NT2/D1 (cell line): ENCODE results near the gene TRPM2.
A peak's percentile ranks its signal among the peaks of the same experiment; 100 is the strongest.

ENCODE experiments used
- DNase-seq: peaks from one replicate; pipeline ENCODE4 v3.0.0-alpha.2; 2011; ENCODE audit warnings: low read depth, low spot score
- H3K27me3 ChIP-seq: 2 replicates; pipeline ENCODE4 v1.6.0; 2011; ENCODE audit warnings: mild to moderate bottlenecking; ENCODE audit not compliant: insufficient read length, insufficient read depth
- H3K36me3 ChIP-seq: 2 replicates; pipeline ENCODE4 v1.6.1; 2011; ENCODE audit warnings: mild to moderate bottlenecking, low read length, mixed read lengths; ENCODE audit not compliant: insufficient read depth, insufficient read length
- H3K4me1 ChIP-seq: 2 replicates; pipeline ENCODE4 v1.5.1; 2011; ENCODE audit not compliant: insufficient read depth, insufficient read length
- H3K4me3 ChIP-seq: 2 replicates; pipeline ENCODE4 v1.5.1; 2011; ENCODE audit warnings: low read depth; ENCODE audit not compliant: insufficient read length
- H3K9ac ChIP-seq: 2 replicates; pipeline ENCODE4 v1.6.0; 2011; ENCODE audit warnings: low read depth; ENCODE audit not compliant: insufficient read length
- H3K9me3 ChIP-seq: 2 replicates; pipeline ENCODE4 v1.5.1; 2011; ENCODE audit warnings: mild to moderate bottlenecking, low read length; ENCODE audit not compliant: insufficient read depth
- SUZ12 ChIP-seq: IDR thresholded peaks from 2 replicates; pipeline ENCODE4 v1.6.1; 2011; ENCODE audit not compliant: insufficient read length, insufficient read depth; ENCODE audit errors: extremely low read depth
- YY1 ChIP-seq: IDR thresholded peaks from 2 replicates; pipeline ENCODE4 v1.6.1; 2011; ENCODE audit not compliant: insufficient read length, insufficient read depth
- ZNF274 ChIP-seq: IDR thresholded peaks from 2 replicates; pipeline ENCODE4 v1.6.1; 2011; ENCODE audit warnings: mild to moderate bottlenecking, low read depth, low read length

Gene TRPM2

DNA sequence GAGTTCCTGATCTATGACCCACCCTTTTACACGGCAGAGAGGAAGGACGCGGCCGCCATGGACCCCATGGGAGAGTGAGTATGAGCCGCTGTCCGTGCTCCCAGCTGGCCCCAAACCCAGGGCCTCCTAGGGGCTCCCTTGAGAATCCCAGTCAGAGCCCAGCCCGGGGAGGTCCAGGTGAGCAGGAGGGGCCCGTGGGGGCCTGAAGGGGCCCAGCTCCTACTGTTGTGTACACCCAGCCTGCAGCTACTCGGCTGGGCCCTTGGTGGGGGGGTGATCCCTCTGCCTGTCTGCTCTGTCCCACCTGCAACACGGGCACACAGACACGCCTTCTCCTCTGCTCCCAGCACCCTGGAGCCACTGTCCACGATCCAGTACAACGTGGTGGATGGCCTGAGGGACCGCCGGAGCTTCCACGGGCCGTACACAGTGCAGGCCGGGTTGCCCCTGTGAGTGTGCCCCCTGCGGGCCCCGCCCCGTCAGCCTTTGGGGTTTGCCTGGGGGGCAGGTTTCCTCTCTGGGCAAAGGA is 73.3 kb downstream of the TRPM2 start:
- no peaks in the 10 kb centered on the region for H3K36me3 ChIP-seq
- DNase-seq, result no peak
- peaks cover 16% of the 10 kb centered on the region for H3K4me1 ChIP-seq
- no peak overlapping the region for H3K4me3 ChIP-seq
- H3K9ac ChIP-seq, result no peak overlapping the region
- peaks cover 30% of the 10 kb centered on the region for H3K9me3 ChIP-seq
- TF ChIP-seq SUZ12 (no peak), YY1 (no peak), ZNF274 (no peak)
- no peaks in the 10 kb centered on the region for H3K27me3 ChIP-seq

DNA sequence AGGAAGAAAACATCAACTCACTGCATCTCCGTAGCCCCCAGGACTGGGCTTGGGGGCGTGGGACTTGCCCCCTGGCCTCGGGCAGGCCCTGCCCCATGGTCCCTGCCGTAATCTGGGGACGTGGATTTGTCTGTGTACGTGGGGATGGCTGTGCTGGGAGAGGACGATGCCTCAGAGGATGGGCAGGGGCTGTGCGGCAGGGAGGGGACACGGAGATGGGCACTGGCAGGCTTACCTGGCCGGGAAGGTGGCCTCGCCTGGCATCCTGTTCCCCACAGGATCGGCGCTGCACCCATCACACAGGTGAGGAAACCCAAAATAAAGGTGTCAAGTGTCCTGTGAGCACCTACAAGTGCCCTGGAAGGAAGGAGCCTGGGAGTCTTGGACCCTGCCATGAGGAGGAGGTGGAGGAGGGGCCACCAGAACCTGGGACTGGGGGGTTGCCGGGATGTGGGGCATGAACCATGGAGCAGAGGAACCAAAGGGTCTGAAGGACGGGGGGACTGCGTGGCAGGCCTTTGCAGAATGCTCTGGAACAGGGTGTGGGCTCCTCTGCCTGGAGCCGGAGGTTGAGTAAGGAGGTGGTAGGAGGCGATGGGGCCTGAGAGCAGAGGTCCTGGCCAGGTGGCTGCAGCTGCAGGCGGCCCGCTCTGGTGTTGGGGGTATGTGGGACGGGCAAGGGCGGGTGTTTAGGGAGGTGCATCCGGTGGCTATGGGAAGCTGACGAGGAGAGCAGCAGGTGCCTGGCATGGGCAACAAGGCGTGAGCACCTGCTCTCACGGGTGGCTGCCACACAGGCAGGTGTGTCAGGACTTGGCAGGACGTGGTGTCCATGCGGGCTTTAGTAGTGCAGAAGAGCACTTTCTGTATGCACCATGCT is 74.1 kb downstream of the TRPM2 start:
- no peak for DNase-seq
- TF ChIP-seq ZNF274 (no peak), YY1 (no peak), SUZ12 (no peak)

GRCh38 chr21:44428281-44428960 is 75.0 kb downstream of the TRPM2 start:
- peak; percentile 80 for DNase-seq
- no peaks in the 10 kb centered on the region for H3K36me3 ChIP-seq

More for the DNA sequence above, 74.1 kb downstream of the TRPM2 start:
- Histone ChIP-seq H3K4me3 (no peak overlapping the region), H3K9me3 (peaks cover 30% of the 10 kb centered on the region), H3K4me1 (peaks cover 16% of the 10 kb centered on the region), H3K27me3 (peaks cover 3% of the 10 kb centered on the region), H3K36me3 (no peaks in the 10 kb centered on the region), H3K9ac (no peak overlapping the region)

DNA sequence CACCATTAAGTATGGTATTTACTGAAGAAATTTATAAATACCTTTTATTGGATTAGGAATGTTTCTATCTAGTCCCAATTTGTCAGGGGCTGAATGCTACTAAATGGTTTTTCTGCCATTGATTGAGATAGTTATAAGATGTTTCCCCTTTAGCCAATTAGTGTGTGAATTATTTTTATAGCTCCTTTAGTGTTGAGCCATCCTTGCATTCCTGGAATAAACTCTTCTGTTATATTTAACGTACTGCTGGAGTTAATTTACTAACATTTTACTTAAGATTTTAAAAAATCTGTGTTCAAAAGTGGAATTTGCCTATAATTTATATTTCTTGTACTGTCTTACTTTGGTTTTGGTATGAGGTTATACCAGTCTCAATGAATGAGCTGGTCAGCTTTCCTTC is 76.5 kb downstream of the TRPM2 start:
- Histone ChIP-seq H3K9ac (no peak overlapping the region), H3K27me3 (peaks cover 3% of the 10 kb centered on the region), H3K4me3 (no peak overlapping the region), H3K36me3 (no peaks in the 10 kb centered on the region), H3K9me3 (peaks cover 30% of the 10 kb centered on the region), H3K4me1 (peaks cover 8% of the 10 kb centered on the region)
- no peak for TF ChIP-seq ZNF274
- no peak for TF ChIP-seq SUZ12
- TF ChIP-seq YY1, result no peak
- DNase-seq, result no peak

More at GRCh38 chr21:44428281-44428960, 75.0 kb downstream of the TRPM2 start:
- Histone ChIP-seq H3K9me3 (peaks cover 30% of the 10 kb centered on the region), H3K4me1 (peaks cover 12% of the 10 kb centered on the region), H3K4me3 (no peak overlapping the region), H3K27me3 (peaks cover 3% of the 10 kb centered on the region), H3K9ac (no peak overlapping the region)
- TF ChIP-seq YY1 (no peak), SUZ12 (no peak), ZNF274 (no peak)

GRCh38 chr21:44431300-44431699 is 77.9 kb downstream of the TRPM2 start:
- TF ChIP-seq SUZ12 (no peak), YY1 (no peak), ZNF274 (no peak)
- H3K4me1 ChIP-seq, result peaks cover 2% of the 10 kb centered on the region
- no peak overlapping the region for H3K9ac ChIP-seq
- H3K27me3 ChIP-seq, result peaks cover 3% of the 10 kb centered on the region
- H3K9me3 ChIP-seq, result peaks cover 30% of the 10 kb centered on the region
- no peak overlapping the region for H3K4me3 ChIP-seq
- H3K36me3 ChIP-seq, result no peaks in the 10 kb centered on the region
- no peak for DNase-seq

GRCh38 chr21:44432841-44433790 is 79.7 kb downstream of the TRPM2 start:
- DNase-seq, result no peak
- Histone ChIP-seq H3K4me1 (peaks cover 13% of the 10 kb centered on the region), H3K27me3 (peaks cover 3% of the 10 kb centered on the region), H3K9me3 (peaks cover 28% of the 10 kb centered on the region), H3K9ac (no peak overlapping the region), H3K4me3 (no peak overlapping the region), H3K36me3 (no peaks in the 10 kb centered on the region)
- TF ChIP-seq SUZ12, result no peak
- TF ChIP-seq YY1, result no peak
- no peak for TF ChIP-seq ZNF274
